OCI-LY7 (cell line): ENCODE results near the gene CAPN13.

Source experiments
- CTCF ChIP-seq: fragments of 200-600 bp; sonication (generic); conservative IDR thresholded peaks from 2 replicates; pipeline ENCODE4 v1.5.1; 2014; ENCODE audit warnings: mild to moderate bottlenecking, antibody characterized with exemption, low read length, moderate library complexity, mixed read lengths
- EZH2phosphoT487 ChIP-seq: fragments of 200-600 bp; sonication (generic); IDR thresholded peaks from 2 replicates; pipeline ENCODE4 v1.6.1; 2018; ENCODE audit warnings: low read depth, borderline replicate concordance, mild to moderate bottlenecking, mixed run types, antibody characterized with exemption, low read length, moderate library complexity, mixed read lengths

DNA sequence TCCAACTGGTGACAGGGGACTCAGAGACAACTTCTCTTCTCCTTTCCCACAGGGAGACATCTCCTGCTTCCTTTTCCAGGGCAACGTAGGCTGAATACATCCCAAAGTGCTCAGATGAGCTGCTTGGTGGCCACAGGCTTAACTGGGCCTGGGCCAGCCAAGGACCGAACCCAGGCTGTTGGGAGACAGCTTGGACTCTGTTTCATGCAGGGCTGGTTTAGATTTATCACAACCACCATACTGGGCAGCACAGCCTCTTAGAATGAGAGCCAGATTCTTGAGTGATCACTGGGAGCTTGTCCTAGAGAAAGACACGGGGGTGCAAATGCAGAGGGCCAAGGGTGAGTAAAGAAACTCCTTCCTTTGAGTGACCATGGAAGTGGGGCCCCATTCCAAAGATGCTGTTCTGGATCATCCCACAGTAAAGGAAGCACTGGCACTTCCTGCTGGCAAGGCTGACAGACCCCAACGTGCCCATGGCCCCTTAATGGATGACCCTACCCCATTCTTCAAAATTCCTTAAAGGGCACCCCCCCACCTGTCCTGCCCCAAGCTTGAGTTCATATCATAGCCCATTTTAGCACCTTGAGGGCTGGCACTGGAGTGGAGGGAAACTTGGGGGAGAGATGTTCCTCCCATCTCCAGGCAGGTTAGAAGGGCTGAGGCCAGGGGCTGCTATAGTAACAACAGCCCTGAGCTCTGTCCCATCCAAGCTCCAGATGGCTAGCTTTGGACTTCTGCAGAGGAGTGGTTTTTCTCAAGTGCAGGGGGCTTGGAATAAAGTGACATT lies 84.1 kb downstream of the CAPN13 start:
- TF ChIP-seq CTCF = no peak
- no peak for TF ChIP-seq EZH2phosphoT487
